HL-60 (cell line): ENCODE results near the gene ANKRD27.

ENCODE experiments used
- DNase-seq, 2 experiments: peaks; one replicate each; pipeline ENCODE4 v3.0.0-alpha.2; 2010 to 2020; ENCODE audit warnings: low read depth in 1 of 2, low spot score in 1 of 2
- H3K27ac ChIP-seq: fragments of 250-450 bp; sonication (Bioruptor Pico); replicated peaks from 2 replicates; pipeline ENCODE4 v1.5.1; 2020; ENCODE audit warnings: mild to moderate bottlenecking, moderate library complexity
- H3K27me3 ChIP-seq: fragments of 250-450 bp; sonication (Bioruptor Pico); 2 replicates; pipeline ENCODE4 v1.5.1; 2021; ENCODE audit warnings: mild to moderate bottlenecking, moderate library complexity; ENCODE audit not compliant: insufficient read depth, poor library complexity, severe bottlenecking
- H3K4me3 ChIP-seq: replicated peaks from 2 replicates; pipeline ENCODE4 v1.5.1; 2011; ENCODE audit warnings: mild to moderate bottlenecking, control low read depth, low read length; ENCODE audit not compliant: insufficient read depth
- CTCF ChIP-seq: IDR thresholded peaks from one replicate; pipeline ENCODE4 v1.5.1; 2011; ENCODE audit warnings: low read length, control low read depth, inconsistent platforms; ENCODE audit not compliant: insufficient read depth
- GABPA ChIP-seq: IDR thresholded peaks from 2 replicates; pipeline ENCODE4 v1.6.1; 2012; ENCODE audit warnings: low read depth
- POLR2AphosphoS5 ChIP-seq: IDR thresholded peaks from 2 replicates; pipeline ENCODE4 v1.6.1; 2012; ENCODE audit warnings: low read depth
- SPI1 ChIP-seq: IDR thresholded peaks from 2 replicates; pipeline ENCODE4 v1.6.1; 2012; ENCODE audit warnings: low read depth, mild to moderate bottlenecking, borderline replicate concordance
- TF ChIP-seq, protein P1 (sequence below): IDR thresholded peaks from 2 replicates; pipeline ENCODE4 v1.6.1; 2012; ENCODE audit warnings: low read depth; ENCODE audit not compliant: insufficient replicate concordance

Gene ANKRD27

DNA sequence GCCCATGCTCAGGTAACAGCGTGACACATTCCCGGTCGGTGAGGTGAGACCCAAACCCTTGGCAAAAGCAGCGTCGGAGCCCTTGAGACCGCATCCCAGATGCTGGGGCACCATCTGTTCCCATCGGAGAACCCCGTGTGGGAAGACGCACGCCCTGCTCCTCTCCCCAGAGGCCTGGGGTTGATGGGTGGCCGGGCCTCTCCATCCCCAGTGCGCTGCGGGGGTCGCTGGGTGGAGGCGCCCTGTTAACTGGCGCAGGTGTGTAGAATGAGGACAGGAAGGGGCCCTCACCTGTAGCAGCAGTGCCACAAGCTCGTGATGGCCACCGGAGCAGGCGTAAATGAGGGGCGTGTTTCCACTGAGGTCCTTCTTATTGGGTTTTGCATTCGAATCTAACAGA lies 69.4 kb downstream of the ANKRD27 start:
- Histone ChIP-seq H3K4me3 (no peak overlapping the region), H3K27ac (no peak overlapping the region), H3K27me3 (no peaks in the 10 kb centered on the region)
- TF ChIP-seq SPI1 (no peak), POLR2AphosphoS5 (no peak), GABPA (no peak), CTCF (no peak)
- TF ChIP-seq, protein P1, sequence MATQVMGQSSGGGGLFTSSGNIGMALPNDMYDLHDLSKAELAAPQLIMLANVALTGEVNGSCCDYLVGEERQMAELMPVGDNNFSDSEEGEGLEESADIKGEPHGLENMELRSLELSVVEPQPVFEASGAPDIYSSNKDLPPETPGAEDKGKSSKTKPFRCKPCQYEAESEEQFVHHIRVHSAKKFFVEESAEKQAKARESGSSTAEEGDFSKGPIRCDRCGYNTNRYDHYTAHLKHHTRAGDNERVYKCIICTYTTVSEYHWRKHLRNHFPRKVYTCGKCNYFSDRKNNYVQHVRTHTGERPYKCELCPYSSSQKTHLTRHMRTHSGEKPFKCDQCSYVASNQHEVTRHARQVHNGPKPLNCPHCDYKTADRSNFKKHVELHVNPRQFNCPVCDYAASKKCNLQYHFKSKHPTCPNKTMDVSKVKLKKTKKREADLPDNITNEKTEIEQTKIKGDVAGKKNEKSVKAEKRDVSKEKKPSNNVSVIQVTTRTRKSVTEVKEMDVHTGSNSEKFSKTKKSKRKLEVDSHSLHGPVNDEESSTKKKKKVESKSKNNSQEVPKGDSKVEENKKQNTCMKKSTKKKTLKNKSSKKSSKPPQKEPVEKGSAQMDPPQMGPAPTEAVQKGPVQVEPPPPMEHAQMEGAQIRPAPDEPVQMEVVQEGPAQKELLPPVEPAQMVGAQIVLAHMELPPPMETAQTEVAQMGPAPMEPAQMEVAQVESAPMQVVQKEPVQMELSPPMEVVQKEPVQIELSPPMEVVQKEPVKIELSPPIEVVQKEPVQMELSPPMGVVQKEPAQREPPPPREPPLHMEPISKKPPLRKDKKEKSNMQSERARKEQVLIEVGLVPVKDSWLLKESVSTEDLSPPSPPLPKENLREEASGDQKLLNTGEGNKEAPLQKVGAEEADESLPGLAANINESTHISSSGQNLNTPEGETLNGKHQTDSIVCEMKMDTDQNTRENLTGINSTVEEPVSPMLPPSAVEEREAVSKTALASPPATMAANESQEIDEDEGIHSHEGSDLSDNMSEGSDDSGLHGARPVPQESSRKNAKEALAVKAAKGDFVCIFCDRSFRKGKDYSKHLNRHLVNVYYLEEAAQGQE, result no peak
- no peak for DNase-seq

GRCh38 chr19:32603961-32604360 lies 71.0 kb downstream of the ANKRD27 start:
- no peaks in the 10 kb centered on the region for H3K27me3 ChIP-seq
- no peak overlapping the region for H3K4me3 ChIP-seq
- H3K27ac ChIP-seq, result no peak overlapping the region
- TF ChIP-seq GABPA, result no peak
- TF ChIP-seq, protein P1, result no peak
- no peak for TF ChIP-seq POLR2AphosphoS5
- no peak for TF ChIP-seq CTCF
- no peak for TF ChIP-seq SPI1
- no peak for DNase-seq

GRCh38 chr19:32599736-32600157 lies 75.2 kb downstream of the ANKRD27 start:
- TF ChIP-seq CTCF, result peak; percentile 83
- no peak for TF ChIP-seq GABPA
- Histone ChIP-seq H3K27ac (no peak overlapping the region), H3K27me3 (no peaks in the 10 kb centered on the region), H3K4me3 (no peak overlapping the region)
- DNase-seq, result peak in 1 of 2 experiments; percentile 46

DNA sequence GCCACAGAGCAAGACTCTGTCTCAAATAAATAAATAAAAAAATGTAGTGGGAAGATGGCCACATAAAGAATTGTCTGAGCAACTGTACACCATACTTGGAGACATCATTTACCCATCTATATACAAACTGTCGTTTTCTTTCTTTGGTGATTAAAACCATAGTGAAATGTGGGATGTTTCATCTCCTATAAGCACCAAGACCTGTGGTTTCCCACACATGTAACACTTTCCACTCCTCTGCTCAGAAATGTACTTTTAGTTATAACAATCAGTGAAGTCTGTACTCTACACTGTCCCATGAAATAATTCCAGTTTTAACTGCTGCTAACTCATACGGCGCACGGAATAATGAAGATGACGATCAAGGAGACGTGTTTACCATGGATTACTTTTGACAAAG lies 75.7 kb downstream of the ANKRD27 start:
- no peak overlapping the region for H3K4me3 ChIP-seq
- H3K27ac ChIP-seq, result no peak overlapping the region
- no peak for TF ChIP-seq POLR2AphosphoS5
- no peak for TF ChIP-seq GABPA
- no peak for TF ChIP-seq CTCF
- TF ChIP-seq, protein P1, result no peak
- no peak for TF ChIP-seq SPI1
- H3K27me3 ChIP-seq, result no peaks in the 10 kb centered on the region
- no peak for DNase-seq
